ENCODE data around the gene ZYG11A. TPM values are rescaled to one million over a fixed set of nuclear protein-coding genes. Genes with fewer than 3 reads are reported as not detected.

ZYG11A gene
- total RNA-seq, 2 donors from 2014 or later = 0.07 to 0.27 TPM

DNA sequence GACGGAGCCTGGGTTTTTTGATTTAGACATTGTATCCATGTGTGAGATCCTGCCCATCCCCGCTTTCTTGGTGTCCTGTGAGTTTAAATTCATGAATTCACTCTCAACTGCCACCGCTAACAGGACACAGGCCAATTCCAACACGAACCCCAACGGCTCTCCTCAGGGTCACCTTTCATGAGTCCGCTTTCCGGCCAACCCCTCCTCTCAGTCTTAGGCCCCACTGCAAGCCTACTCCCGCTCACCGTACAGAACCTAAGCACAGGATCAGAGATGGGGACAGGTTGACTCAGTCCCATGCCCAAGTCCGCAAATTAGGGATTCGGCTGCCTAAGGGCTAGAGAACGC is 84.3 kb downstream of the ZYG11A start:
- ATAC-seq (no peak), DNase-seq (ENCODE audit: low spot score in 2 of 2) (no peak)
- H3K9me3 Mint-ChIP-seq = no peaks in the 10 kb centered on the region
- H3K36me3 Mint-ChIP-seq = peaks cover 0 to 11% of the 10 kb centered on the region in 2 donors
- H3K27ac Mint-ChIP-seq = peak overlapping the region; percentile 7 to 88

GRCh38 chr1:52927212-52928014 is 84.9 kb downstream of the ZYG11A start, which contains the start of gene SCP2:
Gene SCP2, plus strand, starts transcription at chr1:52927276. Its CDS starts 121 bp downstream, at chr1:52927397.
- Mint-ChIP-seq H3K36me3 (peaks cover 0 to 11% of the 10 kb centered on the region in 2 donors), H3K9me3 (no peaks in the 10 kb centered on the region), H3K27ac (peak within 1 kb of the TSS; percentile 63 to 88)
- peak; percentile 81 to 83 for DNase-seq (ENCODE audit: low spot score in 2 of 2)
- ATAC-seq = peak; percentile 94

DNA sequence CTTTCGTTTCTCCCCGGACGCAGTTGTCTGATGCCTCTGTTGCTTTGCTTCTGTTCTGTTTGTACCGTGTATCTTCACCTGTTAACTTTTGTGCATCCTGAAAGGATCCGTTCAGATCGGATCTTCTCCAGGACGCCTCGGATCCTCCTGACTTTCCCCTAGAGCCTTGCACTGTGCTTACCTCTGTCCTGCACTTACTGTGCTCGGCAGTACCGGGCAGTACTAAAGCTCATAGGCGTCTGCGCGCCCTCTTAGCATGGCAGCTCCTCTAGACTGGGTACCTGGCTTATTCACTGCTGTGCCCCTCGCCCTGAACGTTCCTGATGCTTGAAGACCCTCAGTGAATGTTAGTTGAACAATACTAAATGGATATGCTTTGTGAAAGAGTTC is 85.5 kb downstream of the ZYG11A start:
- Mint-ChIP-seq H3K27ac (peak overlapping the region; percentile 63 to 88), H3K36me3 (peaks cover 0 to 11% of the 10 kb centered on the region in 2 donors), H3K9me3 (no peaks in the 10 kb centered on the region)
- ATAC-seq (peak; percentile 2 to 39), DNase-seq (ENCODE audit: low spot score in 2 of 2) (no peak)

DNA sequence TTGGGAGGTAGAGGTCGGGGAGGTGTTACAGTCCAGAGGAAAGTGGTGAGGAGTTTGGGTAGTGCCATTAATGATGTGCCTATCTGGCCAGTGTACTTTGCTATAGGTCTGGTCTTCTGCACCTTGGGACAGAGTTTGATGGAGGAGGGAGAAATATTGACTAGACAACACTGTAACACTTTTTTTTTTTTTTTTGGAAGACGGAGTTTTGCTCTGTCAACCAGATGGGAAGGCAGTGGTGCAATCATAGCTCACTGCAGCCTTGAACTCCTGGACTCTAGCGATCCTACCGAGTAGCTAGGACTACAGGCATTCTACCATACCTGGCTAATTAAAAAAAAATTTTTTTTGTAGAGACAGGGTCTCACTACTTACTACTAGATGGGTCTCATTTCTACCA is 86.5 kb downstream of the ZYG11A start:
- H3K36me3 Mint-ChIP-seq = peaks cover 0 to 11% of the 10 kb centered on the region in 2 donors
- ATAC-seq (no peak), DNase-seq (ENCODE audit: low spot score in 2 of 2) (no peak)
- no peak overlapping the region for H3K27ac Mint-ChIP-seq
- no peaks in the 10 kb centered on the region for H3K9me3 Mint-ChIP-seq

GRCh38 chr1:52937433-52938182 is 95.0 kb downstream of the ZYG11A start:
- DNase-seq (ENCODE audit: low spot score in 2 of 2) (no peak), ATAC-seq (no peak)
- no peaks in the 10 kb centered on the region for H3K9me3 Mint-ChIP-seq
- H3K27ac Mint-ChIP-seq = no peak overlapping the region
- no peaks in the 10 kb centered on the region for H3K36me3 Mint-ChIP-seq

DNA sequence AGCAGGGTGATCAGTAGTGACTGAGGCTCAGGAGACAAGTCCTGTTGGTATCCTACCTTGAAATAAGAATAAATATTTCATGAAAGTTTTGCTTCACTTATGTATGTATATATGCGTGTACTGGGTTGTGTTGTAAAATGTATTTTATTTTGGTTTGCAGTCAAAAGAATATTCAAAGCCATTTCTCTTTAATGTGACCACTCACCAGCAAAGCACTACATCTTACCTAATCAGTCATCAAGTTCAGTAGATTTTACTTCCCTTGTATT is 95.6 kb downstream of the ZYG11A start:
- no peaks in the 10 kb centered on the region for H3K9me3 Mint-ChIP-seq
- DNase-seq (ENCODE audit: low spot score in 2 of 2) (no peak), ATAC-seq (no peak)
- no peaks in the 10 kb centered on the region for H3K36me3 Mint-ChIP-seq
- H3K27ac Mint-ChIP-seq = no peak overlapping the region

- no peak overlapping the region for H3K27ac Mint-ChIP-seq
- H3K9me3 Mint-ChIP-seq = no peaks in the 10 kb centered on the region
- no peak for ATAC-seq
- peaks cover 0 to 6% of the 10 kb centered on the region in 2 donors for H3K36me3 Mint-ChIP-seq
- no peak for DNase-seq (ENCODE audit: low spot score in 2 of 2)
Measured at GRCh38 chr1:52943876-52944416, 101.4 kb downstream of the ZYG11A start.

DNA sequence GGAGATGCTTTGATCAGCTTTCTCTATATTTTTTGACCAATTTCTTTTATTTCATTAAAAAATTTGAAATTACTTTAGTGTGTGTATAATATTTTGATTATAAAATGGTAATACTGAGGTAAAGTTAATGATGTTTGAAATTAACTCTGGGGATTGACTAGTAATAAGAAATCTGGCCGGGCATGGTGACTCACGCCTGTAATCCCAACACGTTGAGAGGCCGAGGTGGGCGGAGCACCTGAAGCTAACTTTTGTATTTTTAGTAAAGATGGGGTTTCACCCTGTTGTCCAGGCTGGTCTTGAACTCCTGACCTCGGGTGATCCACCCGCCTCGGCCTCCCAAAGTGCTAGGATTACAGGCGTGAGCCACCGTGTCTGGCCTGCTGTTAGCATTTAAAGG is 102.0 kb downstream of the ZYG11A start:
- H3K36me3 Mint-ChIP-seq = peaks cover 4 to 6% of the 10 kb centered on the region in 2 donors
- H3K9me3 Mint-ChIP-seq = no peaks in the 10 kb centered on the region
- H3K27ac Mint-ChIP-seq = no peak overlapping the region
- no peak for DNase-seq (ENCODE audit: low spot score in 2 of 2)
- no peak for ATAC-seq

Other genes with a start within 250 kb of the ZYG11A start
- 10 to 100 TPM; 13.8 to 23.0 TPM for gene GPX7, start 240.4 kb upstream of the ZYG11A start, total RNA-seq
- 10 to 100 TPM in 1 of 2 donors, 1 to 10 TPM in 1; 9.0 to 12.6 TPM for gene SHISAL2A, start 209.6 kb upstream of the ZYG11A start, total RNA-seq
- gene COA7, start 144.4 kb upstream of the ZYG11A start, total RNA-seq = 10 to 100 TPM; 16.1 to 21.0 TPM
- 10 to 100 TPM; 13.6 to 13.7 TPM for gene ZYG11B, start 116.3 kb upstream of the ZYG11A start, total RNA-seq
- gene ECHDC2, start 79.0 kb downstream of the ZYG11A start, total RNA-seq = 10 to 100 TPM; 63.8 to 77.5 TPM
- gene SCP2, start 84.5 kb downstream of the ZYG11A start, total RNA-seq = 10 to 100 TPM; 69.9 to 78.8 TPM
- gene PODN, start 219.5 kb downstream of the ZYG11A start, total RNA-seq = not detected

Data from activated naive CD4-positive, alpha-beta T cell treated with anti-CD3 and anti-CD28 coated beads, Interleukin-2, amount 50 U/mL, for 72 hours (primary cell).